ENCODE measurements around the gene MACO1.
A peak's percentile ranks its signal among the peaks of the same experiment; 100 is the strongest.
"Not testable (repeated sequence)": the region's sequence is repeated elsewhere in the genome, so short reads cannot be mapped to it uniquely, and the experiment has no call there.

Gene MACO1

GRCh38 chr1:25430073-25430966 is at the start of gene MACO1:
Gene MACO1, plus strand, starts transcription at chr1:25430897. Its CDS starts 202 bp downstream, at chr1:25431099.
- DNase-seq, result peak; percentile 97

GRCh38 chr1:25382543-25382942 is 48.2 kb upstream of the MACO1 start:
- not testable (repeated sequence) for DNase-seq

GRCh38 chr1:25383090-25383489 is 47.6 kb upstream of the MACO1 start:
- DNase-seq, result not testable (repeated sequence)

GRCh38 chr1:25383875-25384274 is 46.8 kb upstream of the MACO1 start:
- DNase-seq, result not testable (repeated sequence)

GRCh38 chr1:25387096-25387495 is 43.6 kb upstream of the MACO1 start:
- not testable (repeated sequence) for DNase-seq

GRCh38 chr1:25388691-25389090 is 42.0 kb upstream of the MACO1 start:
- not testable (repeated sequence) for DNase-seq

- DNase-seq, result not testable (repeated sequence)
Observed at GRCh38 chr1:25389721-25390120, 41.0 kb upstream of the MACO1 start.

GRCh38 chr1:25392841-25393240 is 37.9 kb upstream of the MACO1 start:
- no peak for DNase-seq

- DNase-seq, result not testable (repeated sequence)
Observed at GRCh38 chr1:25397549-25397948, 33.1 kb upstream of the MACO1 start.

- not testable (repeated sequence) for DNase-seq
Observed at GRCh38 chr1:25398079-25398478, 32.6 kb upstream of the MACO1 start.

- DNase-seq, result not testable (repeated sequence)
Observed at GRCh38 chr1:25402947-25403803, 27.5 kb upstream of the MACO1 start.

GRCh38 chr1:25405731-25406305 is 24.9 kb upstream of the MACO1 start:
- not testable (repeated sequence) for DNase-seq

GRCh38 chr1:25409641-25410427 is 20.9 kb upstream of the MACO1 start:
- not testable (repeated sequence) for DNase-seq

GRCh38 chr1:25412872-25413623 is 17.6 kb upstream of the MACO1 start:
- DNase-seq, result not testable (repeated sequence)

- DNase-seq, result not testable (repeated sequence)
Observed at GRCh38 chr1:25414157-25414556, 16.5 kb upstream of the MACO1 start.

- not testable (repeated sequence) for DNase-seq
Observed at GRCh38 chr1:25414578-25414977, 16.1 kb upstream of the MACO1 start.

GRCh38 chr1:25417280-25417679 is 13.4 kb upstream of the MACO1 start:
- DNase-seq, result not testable (repeated sequence)

GRCh38 chr1:25419339-25419738 is 11.4 kb upstream of the MACO1 start:
- DNase-seq, result not testable (repeated sequence)

- not testable (repeated sequence) for DNase-seq
Observed at GRCh38 chr1:25420715-25421114, 10.0 kb upstream of the MACO1 start, which contains the start of gene RHCE. Gene RHCE, minus strand, starts transcription at chr1:25420825. Its CDS starts 39 bp downstream, at chr1:25420786.

- not testable (repeated sequence) for DNase-seq
Observed at GRCh38 chr1:25423206-25423605, 7.5 kb upstream of the MACO1 start.
